IPS-15b (cell line): Measurements from ENCODE around the gene AMZ2.

Source experiments
- H3K27me3 ChIP-seq: one replicate; pipeline ENCODE4 v1.6.1; 2013; ENCODE audit warnings: low read length; ENCODE audit not compliant: control insufficient read depth, insufficient read depth
- H3K36me3 ChIP-seq: one replicate; pipeline ENCODE4 v1.6.1; 2013; ENCODE audit warnings: low read length; ENCODE audit not compliant: control insufficient read depth, insufficient read depth
- H3K4me1 ChIP-seq: one replicate; pipeline ENCODE4 v1.6.1; 2013; ENCODE audit warnings: mild to moderate bottlenecking, low read length; ENCODE audit not compliant: control insufficient read depth, insufficient read depth
- H3K4me3 ChIP-seq: one replicate; pipeline ENCODE4 v1.5.1; 2013; ENCODE audit warnings: low read depth, low read length
- H3K9ac ChIP-seq: one replicate; pipeline ENCODE4 v1.6.1; 2013; ENCODE audit warnings: low read depth, mild to moderate bottlenecking, low read length
- H3K9me3 ChIP-seq: one replicate; pipeline ENCODE4 v1.6.1; 2013; ENCODE audit warnings: mild to moderate bottlenecking, low read length; ENCODE audit not compliant: control insufficient read depth, insufficient read depth

Gene AMZ2

DNA sequence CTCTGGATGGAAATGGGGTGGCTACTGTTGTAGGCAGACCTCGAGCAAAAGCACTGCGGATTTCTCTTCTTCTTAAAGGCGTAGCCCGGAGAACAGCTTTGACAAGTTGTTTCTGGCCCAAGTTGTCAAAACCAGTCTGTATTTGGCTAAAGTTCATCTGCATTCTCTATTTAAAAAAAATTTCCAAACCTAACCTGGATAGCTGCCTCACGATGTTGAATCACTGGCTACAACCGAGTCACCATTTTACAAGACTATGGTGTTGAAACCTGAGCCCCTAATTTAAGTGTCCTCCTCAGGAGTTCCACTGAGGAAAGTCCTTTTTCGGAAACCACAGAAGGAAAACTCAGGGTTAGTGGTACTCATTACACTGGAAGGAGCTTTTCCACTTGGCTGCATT, 41.6 kb downstream of the AMZ2 start:
- Histone ChIP-seq H3K4me3 (peak overlapping the region; percentile 76), H3K36me3 (no peaks in the 10 kb centered on the region), H3K9me3 (no peaks in the 10 kb centered on the region), H3K4me1 (peaks cover 20% of the 10 kb centered on the region), H3K9ac (no peak overlapping the region), H3K27me3 (peaks cover 24% of the 10 kb centered on the region)

DNA sequence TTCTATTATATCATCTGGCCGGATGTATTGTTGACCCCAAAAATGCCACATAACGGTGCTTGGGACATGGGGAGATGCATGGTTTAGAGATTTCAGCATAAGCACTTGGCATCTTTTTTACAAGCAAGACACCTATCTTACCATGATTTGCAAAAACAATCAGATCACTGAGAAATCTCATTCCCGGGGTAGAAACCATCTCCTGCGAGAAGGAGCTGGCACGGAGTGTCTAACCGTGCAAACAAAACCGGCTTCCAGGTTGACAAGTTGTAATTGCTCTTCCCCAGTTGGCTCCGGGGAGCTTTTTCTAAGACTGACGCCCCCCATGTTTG, 42.1 kb downstream of the AMZ2 start:
- H3K36me3 ChIP-seq, result no peaks in the 10 kb centered on the region
- H3K4me3 ChIP-seq, result peak overlapping the region; percentile 76
- H3K9ac ChIP-seq, result no peak overlapping the region
- peaks cover 25% of the 10 kb centered on the region for H3K4me1 ChIP-seq
- H3K9me3 ChIP-seq, result no peaks in the 10 kb centered on the region
- peaks cover 24% of the 10 kb centered on the region for H3K27me3 ChIP-seq

DNA sequence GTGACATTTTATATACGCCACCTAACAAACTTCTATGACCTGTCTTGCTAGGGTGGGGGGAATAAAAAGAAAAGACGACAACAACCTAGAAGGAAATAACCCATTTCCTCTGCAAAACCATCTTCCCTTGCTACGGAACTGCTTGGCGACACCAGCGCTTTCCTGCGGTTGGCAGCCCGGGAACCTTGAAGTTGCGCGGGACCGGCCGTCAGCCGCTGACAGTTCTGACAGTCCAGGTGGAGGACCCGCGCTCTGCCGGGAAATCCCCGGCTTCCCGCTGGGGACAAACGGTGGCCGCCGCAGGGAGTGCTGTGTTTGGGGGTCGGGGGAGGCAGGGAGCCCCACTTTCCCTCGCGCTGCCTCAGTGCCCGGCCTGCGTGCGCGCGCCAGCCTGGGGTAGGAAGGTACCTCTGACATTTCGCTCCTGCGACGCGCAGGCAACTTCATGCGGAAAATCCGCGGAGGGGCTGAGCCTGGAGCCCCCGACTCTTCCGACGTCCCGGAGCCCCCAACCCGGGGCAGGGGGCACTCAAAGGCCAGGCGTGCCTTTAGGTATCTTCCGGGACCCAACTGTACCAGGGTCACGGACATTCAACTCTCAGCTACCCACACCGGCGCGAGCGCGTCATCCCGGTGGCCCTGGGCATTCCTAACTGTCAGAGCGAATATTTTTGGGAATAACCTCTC, 42.6 kb downstream of the AMZ2 start:
- peak overlapping the region; percentile 76 for H3K4me3 ChIP-seq
- peaks cover 24% of the 10 kb centered on the region for H3K27me3 ChIP-seq
- peaks cover 25% of the 10 kb centered on the region for H3K4me1 ChIP-seq
- H3K9me3 ChIP-seq, result no peaks in the 10 kb centered on the region
- no peaks in the 10 kb centered on the region for H3K36me3 ChIP-seq
- H3K9ac ChIP-seq, result no peak overlapping the region

DNA sequence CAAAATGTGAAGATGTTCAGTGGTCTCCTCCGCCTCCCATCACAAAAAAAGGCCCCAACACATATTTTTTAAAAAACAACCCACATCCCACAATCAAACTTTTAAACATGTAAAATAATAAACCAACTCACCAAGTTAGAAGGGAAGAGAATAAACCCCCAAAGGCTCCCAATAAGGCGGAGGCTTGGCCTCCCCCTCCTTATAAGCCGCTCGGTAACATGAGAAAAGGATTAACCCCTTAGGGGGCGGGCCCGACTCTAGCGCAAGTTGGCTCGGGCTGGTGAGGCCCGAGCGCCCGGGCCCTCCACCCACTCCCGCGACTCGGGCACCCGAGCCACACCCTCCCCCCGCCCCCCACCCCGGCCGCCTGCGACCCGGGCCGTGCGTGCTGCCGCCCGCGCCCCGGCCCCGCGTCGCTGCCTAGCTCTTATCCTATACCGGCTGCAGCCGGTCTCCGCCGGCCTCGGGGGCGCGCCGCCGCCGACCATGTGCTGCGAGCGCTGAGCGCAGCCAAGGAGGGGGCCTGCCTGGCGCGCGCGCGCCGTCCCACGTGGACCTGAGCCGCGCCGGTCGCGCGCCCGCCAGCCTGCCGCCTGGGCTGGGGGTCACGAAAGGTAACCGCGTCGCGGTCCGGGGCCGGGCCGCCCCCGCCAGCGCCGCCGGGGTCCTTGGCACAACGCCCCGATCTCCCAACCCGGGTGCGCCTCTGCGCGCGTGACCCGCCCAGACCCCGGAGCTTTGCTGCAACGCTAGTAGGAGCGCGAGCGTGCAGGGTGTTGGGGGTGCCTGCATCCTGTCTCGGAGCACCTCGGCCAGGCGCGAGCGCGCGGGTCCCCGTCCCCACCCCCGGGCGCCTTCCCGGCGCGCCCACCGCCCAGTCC, 43.4 kb downstream of the AMZ2 start, which contains the start of the genes ARSG and SLC16A6:
ARSG (plus strand) TSS at position 541 of the 881 bp plus-strand sequence. CDS start 15,999 bp downstream, outside the sequence.
SLC16A6 (minus strand) TSS at position 173 of the 881 bp plus-strand sequence. CDS start 12,807 bp downstream, outside the sequence.
- no peaks in the 10 kb centered on the region for H3K9me3 ChIP-seq
- H3K9ac ChIP-seq, result peak within 1 kb of the TSS; percentile 30
- H3K27me3 ChIP-seq, result peaks cover 24% of the 10 kb centered on the region
- H3K36me3 ChIP-seq, result no peaks in the 10 kb centered on the region
- peaks cover 25% of the 10 kb centered on the region for H3K4me1 ChIP-seq
- peak within 1 kb of the TSS; percentile 77 for H3K4me3 ChIP-seq

DNA sequence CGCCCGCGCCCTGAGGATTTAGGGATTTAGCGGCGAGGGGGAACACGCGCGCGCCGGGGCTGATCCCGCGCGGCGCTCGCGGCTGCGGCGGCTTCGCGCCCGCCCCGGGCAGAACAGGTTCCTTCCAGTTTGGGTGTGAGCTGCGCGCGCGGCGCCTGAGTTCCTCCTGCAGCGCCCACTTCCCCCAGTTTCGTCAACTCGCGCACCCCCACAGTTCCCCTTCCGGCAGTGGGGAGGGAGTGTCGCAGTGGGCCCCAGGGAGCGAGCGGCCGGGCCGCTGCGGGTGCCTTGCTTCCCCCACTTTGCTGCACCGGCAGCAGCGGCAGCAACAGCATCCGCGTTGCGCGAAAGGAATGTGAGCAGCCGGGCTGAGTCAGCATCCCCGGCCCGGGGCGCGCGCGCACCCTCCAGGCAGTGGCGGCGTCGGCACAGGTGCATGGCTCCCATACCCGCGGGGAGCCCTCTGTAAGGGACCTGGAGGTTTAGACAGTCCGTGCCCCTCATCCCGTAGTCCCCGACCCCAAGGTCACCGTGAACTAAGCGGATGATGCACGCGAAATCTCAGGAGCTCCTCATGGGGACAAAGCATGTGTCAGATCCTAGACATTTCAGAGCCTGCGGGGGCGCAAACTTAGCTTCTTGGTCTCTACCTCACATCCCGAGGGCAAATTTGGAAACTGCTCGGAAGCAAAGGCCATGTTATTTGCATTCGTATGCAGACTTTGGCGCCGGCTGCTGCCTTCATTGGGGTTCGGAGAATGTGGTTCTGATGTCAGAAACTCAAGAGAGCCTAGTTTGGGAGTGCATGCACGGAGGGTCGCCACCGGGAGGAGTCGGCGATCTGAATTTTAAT, 44.2 kb downstream of the AMZ2 start:
- Histone ChIP-seq H3K27me3 (peaks cover 24% of the 10 kb centered on the region), H3K36me3 (no peaks in the 10 kb centered on the region), H3K9ac (peak overlapping the region; percentile 30), H3K4me1 (peaks cover 32% of the 10 kb centered on the region), H3K4me3 (peak overlapping the region; percentile 77), H3K9me3 (no peaks in the 10 kb centered on the region)

DNA sequence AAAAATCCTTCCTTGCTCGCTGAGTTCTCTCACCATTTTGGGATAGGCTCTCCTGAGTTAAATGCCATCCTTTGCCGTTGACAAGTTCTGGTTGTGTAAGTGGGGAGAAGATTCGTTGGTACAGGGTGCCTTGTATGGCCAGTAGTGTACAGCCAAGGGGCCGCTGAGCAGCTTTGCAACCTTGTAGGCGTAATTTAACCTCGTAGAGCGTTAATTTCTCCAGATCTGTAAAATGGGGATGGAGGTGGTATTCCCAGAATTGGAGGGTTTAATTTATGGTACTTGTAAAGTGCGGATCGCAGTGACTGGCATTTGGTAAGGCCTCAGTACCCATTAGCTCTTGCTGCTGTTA, 44.8 kb downstream of the AMZ2 start:
- peak overlapping the region; percentile 77 for H3K4me3 ChIP-seq
- no peaks in the 10 kb centered on the region for H3K36me3 ChIP-seq
- no peak overlapping the region for H3K9ac ChIP-seq
- peaks cover 33% of the 10 kb centered on the region for H3K4me1 ChIP-seq
- peaks cover 24% of the 10 kb centered on the region for H3K27me3 ChIP-seq
- no peaks in the 10 kb centered on the region for H3K9me3 ChIP-seq

DNA sequence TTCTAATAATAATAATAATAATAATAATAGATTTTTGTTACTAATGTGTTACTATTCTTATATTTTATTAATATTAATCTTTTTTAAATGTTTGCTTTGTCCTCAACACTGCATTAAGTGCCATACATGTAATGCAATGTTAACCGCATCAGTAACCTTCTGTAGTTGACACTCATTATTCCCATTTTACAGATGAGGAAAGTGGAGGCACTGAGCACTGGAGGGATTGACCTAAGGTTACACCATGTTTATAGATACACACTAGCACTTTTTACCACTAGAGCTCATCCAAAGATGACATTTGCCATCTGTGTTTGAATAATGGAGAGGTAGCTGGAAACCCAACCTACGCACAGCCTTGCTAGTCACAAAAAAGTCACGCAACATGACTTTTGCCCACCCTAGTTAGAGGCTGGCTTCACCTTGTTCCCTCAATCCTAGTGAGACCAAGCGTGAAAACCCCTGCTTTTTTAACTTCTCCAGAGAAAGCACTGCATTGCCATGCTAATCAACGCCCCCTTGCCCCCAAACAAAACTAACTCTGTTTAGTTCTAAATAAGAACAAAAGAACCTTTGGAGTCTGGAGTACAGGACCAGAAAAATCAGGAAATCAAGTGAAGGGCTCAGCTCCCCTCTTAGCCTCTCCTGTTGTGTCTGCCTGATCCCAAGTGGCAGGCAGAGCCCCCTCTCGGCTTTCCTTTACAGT, 45.8 kb downstream of the AMZ2 start:
- H3K4me1 ChIP-seq, result peaks cover 28% of the 10 kb centered on the region
- H3K36me3 ChIP-seq, result no peaks in the 10 kb centered on the region
- peaks cover 18% of the 10 kb centered on the region for H3K27me3 ChIP-seq
- no peak overlapping the region for H3K9ac ChIP-seq
- no peak overlapping the region for H3K4me3 ChIP-seq
- H3K9me3 ChIP-seq, result no peaks in the 10 kb centered on the region

DNA sequence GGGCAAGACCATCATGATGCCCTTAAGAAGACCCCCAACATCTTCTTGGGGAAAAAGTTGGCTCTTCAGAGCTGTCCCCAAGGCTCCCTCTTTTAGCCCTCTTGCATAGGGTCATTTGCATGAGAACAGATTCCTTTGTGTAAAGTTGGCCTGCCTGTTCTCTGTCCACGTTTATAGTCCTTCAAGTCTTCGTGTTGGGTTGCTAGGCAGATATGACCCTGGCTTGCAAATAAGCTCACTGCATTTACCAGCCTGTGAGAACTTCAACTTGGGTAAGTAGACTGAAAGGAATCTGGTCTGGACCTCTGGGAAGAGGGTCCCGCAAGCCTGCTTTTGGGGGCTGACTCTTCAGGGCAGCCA, 46.3 kb downstream of the AMZ2 start:
- Histone ChIP-seq H3K9ac (no peak overlapping the region), H3K27me3 (peaks cover 13% of the 10 kb centered on the region), H3K9me3 (no peaks in the 10 kb centered on the region), H3K4me3 (no peak overlapping the region), H3K36me3 (no peaks in the 10 kb centered on the region), H3K4me1 (peaks cover 26% of the 10 kb centered on the region)

DNA sequence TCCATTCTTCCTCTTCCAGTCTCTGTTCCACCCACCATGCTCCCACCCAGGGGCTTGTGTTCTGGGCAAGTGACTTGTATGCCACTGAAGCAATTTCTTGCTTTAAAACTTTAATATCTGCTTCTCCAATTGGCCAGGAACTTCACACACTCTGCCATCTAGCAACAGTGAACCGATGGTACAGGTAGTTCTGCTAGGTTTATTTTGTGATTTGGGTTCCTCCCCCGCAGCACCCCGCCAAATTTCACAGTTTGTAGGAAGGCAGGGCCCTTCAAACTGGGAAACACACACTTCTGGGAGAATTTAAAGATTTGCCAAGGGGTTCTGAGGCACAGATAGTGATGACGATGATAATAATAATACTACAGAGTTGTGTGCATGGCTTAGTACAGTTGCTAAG, 46.8 kb downstream of the AMZ2 start:
- Histone ChIP-seq H3K9me3 (no peaks in the 10 kb centered on the region), H3K36me3 (no peaks in the 10 kb centered on the region), H3K4me3 (no peak overlapping the region), H3K4me1 (peaks cover 24% of the 10 kb centered on the region), H3K9ac (no peak overlapping the region), H3K27me3 (peaks cover 9% of the 10 kb centered on the region)

DNA sequence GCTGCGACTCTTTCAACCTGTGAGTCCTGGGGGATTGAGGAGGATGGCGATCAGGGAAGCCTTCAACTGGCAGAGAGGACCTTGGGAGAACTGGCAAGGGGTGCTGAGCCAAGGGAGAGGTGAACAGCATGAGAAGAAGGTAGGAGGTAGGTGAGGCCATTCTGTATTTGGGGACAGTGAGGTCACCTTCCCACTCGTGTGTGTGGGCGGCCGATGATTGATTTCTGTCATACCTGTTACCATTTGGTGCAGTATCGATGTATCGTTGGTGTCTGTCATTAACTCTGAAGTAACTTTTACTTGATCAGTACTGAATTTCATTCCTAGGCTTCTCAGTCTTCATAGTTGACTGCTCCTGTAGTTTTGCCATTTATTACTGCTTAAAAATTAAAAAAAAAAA, 47.2 kb downstream of the AMZ2 start:
- no peak overlapping the region for H3K4me3 ChIP-seq
- H3K27me3 ChIP-seq, result peaks cover 4% of the 10 kb centered on the region
- no peak overlapping the region for H3K9ac ChIP-seq
- no peaks in the 10 kb centered on the region for H3K9me3 ChIP-seq
- H3K4me1 ChIP-seq, result peaks cover 21% of the 10 kb centered on the region
- no peaks in the 10 kb centered on the region for H3K36me3 ChIP-seq
